HepG2 (cell line): ENCODE data around the gene TNFRSF6B. TPM values are rescaled to one million over a fixed set of nuclear protein-coding genes. Genes with fewer than 3 reads are reported as not detected.

ENCODE experiments used
- ARID3A ChIP-seq: IDR thresholded peaks from 2 replicates; pipeline ENCODE4 v1.6.1; 2012; ENCODE audit warnings: low read depth, low read length, improper control_type of control experiment
- BRD4 ChIP-seq: sonication (generic); formaldehyde crosslinking; IDR thresholded peaks from 2 replicates; pipeline ENCODE4 v1.4.0; 2020; ENCODE audit warnings: missing genetic modification reagents
- GATAD2A ChIP-seq: IDR thresholded peaks from 2 replicates; pipeline ENCODE4 v1.6.1; 2016
- KLF13 ChIP-seq: sonication (generic); formaldehyde crosslinking; IDR thresholded peaks from 2 replicates; pipeline ENCODE4 v1.4.0; 2020; ENCODE audit warnings: mild to moderate bottlenecking, missing genetic modification reagents
- LBX2 ChIP-seq: sonication (generic); formaldehyde crosslinking; IDR thresholded peaks from 2 replicates; pipeline ENCODE4 v1.5.0; 2020; ENCODE audit warnings: missing genetic modification reagents, mild to moderate bottlenecking, borderline replicate concordance
- PBX2 ChIP-seq: IDR thresholded peaks from 2 replicates; pipeline ENCODE4 v1.6.1; 2016; ENCODE audit warnings: control low read depth
- RNF219 ChIP-seq: sonication (generic); formaldehyde crosslinking; IDR thresholded peaks from 2 replicates; pipeline ENCODE4 v1.5.0; 2020; ENCODE audit warnings: mild to moderate bottlenecking, missing genetic modification reagents
- SMYD3 ChIP-seq: sonication (generic); formaldehyde crosslinking; IDR thresholded peaks from 2 replicates; pipeline ENCODE4 v1.8.1; 2023; ENCODE audit warnings: mild to moderate bottlenecking, missing genetic modification reagents
- TSC22D2 ChIP-seq: sonication (generic); formaldehyde crosslinking; IDR thresholded peaks from 2 replicates; pipeline ENCODE4 v1.5.1; 2020; ENCODE audit warnings: missing genetic modification reagents, mild to moderate bottlenecking, borderline replicate concordance
- ZC3H13 ChIP-seq: sonication (generic); formaldehyde crosslinking; IDR thresholded peaks from 2 replicates; pipeline ENCODE4 v1.8.1; 2023; ENCODE audit warnings: mild to moderate bottlenecking, missing genetic modification reagents, moderate library complexity
- ZFP36L1 ChIP-seq: sonication (generic); formaldehyde crosslinking; IDR thresholded peaks from 2 replicates; pipeline ENCODE4 v1.8.0; 2022; ENCODE audit warnings: mild to moderate bottlenecking, missing genetic modification reagents, moderate library complexity
- ZKSCAN8 ChIP-seq: IDR thresholded peaks from 2 replicates; pipeline ENCODE4 v1.6.1; 2016; ENCODE audit warnings: borderline replicate concordance, missing genetic modification reagents, missing compliant biosample characterization
- ZNF414 ChIP-seq: sonication (generic); formaldehyde crosslinking; IDR thresholded peaks from 2 replicates; pipeline ENCODE4 v1.5.0; 2020; ENCODE audit warnings: missing genetic modification reagents
- ZNF598 ChIP-seq: sonication (generic); formaldehyde crosslinking; IDR thresholded peaks from 2 replicates; pipeline ENCODE4 v1.5.1; 2020; ENCODE audit warnings: mild to moderate bottlenecking, missing genetic modification reagents, borderline replicate concordance
- ZNF710 ChIP-seq: sonication (generic); formaldehyde crosslinking; IDR thresholded peaks from 2 replicates; pipeline ENCODE4 v1.5.0; 2020; ENCODE audit warnings: mild to moderate bottlenecking, missing genetic modification reagents, borderline replicate concordance
- ZSCAN29 ChIP-seq: sonication (generic); formaldehyde crosslinking; conservative IDR thresholded peaks from 2 replicates; pipeline ENCODE4 v1.4.0; 2020; ENCODE audit warnings: mild to moderate bottlenecking, missing genetic modification reagents
- polyA plus RNA-seq, 8 experiments: library from polyadenylated mRNA; depleted of rRNA in 3 of 8; stranded (reverse) in 7 of 8; unstranded in 1 of 8; fragments of >200 nt; fragmentation: Illumina TruSeq in 4 of 8; extraction: Trizol in 4 of 8; gene quantifications; 2 replicates each; pipeline versions ENCODE4 v1.2.1 to v1.2.3, GENCODE V29; 2011 to 2016; ENCODE audit warnings: low read depth in 4 of 8, missing spikeins in 1 of 8, mixed read lengths in 1 of 8; ENCODE audit not compliant: insufficient read depth in 1 of 8
- total RNA-seq, 5 experiments: library from RNA; depleted of rRNA; stranded (reverse); fragments of >200 nt; fragmentation: Illumina TruSeq; extraction: Trizol; gene quantifications; 2 replicates each; pipeline ENCODE4 v1.2.3, GENCODE V29; 2016; ENCODE audit warnings: low read depth in 1 of 5

TNFRSF6B gene
- total and polyA plus RNA-seq, 2 of the 13 experiments (the other 11 are each of a cell fraction or from before 2014, with no cell fraction given): 0.24 TPM; not detected in 1

GRCh38 chr20:63708301-63709148, 12.1 kb downstream of the TNFRSF6B start (continued):
- TF ChIP-seq ZNF598: no peak; the same call in 1 of the 2 replicates
- TF ChIP-seq TSC22D2 (CRISPR knock-in tag): no peak
- no peak for TF ChIP-seq ZSCAN29
- no peak for TF ChIP-seq ZKSCAN8
- no peak for TF ChIP-seq PBX2
- TF ChIP-seq ZNF710 (CRISPR knock-in tag): 0 out of 2 replicates have a peak, but pooled peaks have one; percentile 2
- TF ChIP-seq ZC3H13 (CRISPR knock-in tag): no peak
- TF ChIP-seq ARID3A: no peak
- TF ChIP-seq KLF13 (CRISPR knock-in tag): peak; percentile 84; the same call in 1 of the 2 replicates
- TF ChIP-seq ZFP36L1 (CRISPR knock-in tag): no peak
- TF ChIP-seq SMYD3: no peak
- no peak for TF ChIP-seq GATAD2A
- TF ChIP-seq LBX2 (CRISPR knock-in tag): peak; percentile 87
- no peak for TF ChIP-seq BRD4 (CRISPR knock-in tag)
- TF ChIP-seq ZNF414 (CRISPR knock-in tag): no peak
- TF ChIP-seq RNF219 (CRISPR knock-in tag): no peak
